Parathyroid adenoma (tissue), 2 donors: ENCODE results near the gene MYLK.

ENCODE experiments used
- H2AFZ ChIP-seq: fragments of 300-600 bp; sonication (generic); one replicate; pipeline ENCODE4 v1.7.0; 2017; ENCODE audit warnings: antibody characterized with exemption, mild to moderate bottlenecking
- H3K27ac ChIP-seq: fragments of 300-600 bp; sonication (generic); one replicate; pipeline ENCODE4 v1.7.0; 2017
- H3K27me3 ChIP-seq: fragments of 300-600 bp; sonication (generic); one replicate; pipeline ENCODE4 v1.7.0; 2017; ENCODE audit warnings: low read length; ENCODE audit not compliant: control insufficient read depth, insufficient read depth
- H3K36me3 ChIP-seq: fragments of 300-600 bp; sonication (generic); one replicate; pipeline ENCODE4 v1.7.0; 2017; ENCODE audit warnings: low read length; ENCODE audit not compliant: control insufficient read depth, insufficient read depth
- H3K4me1 ChIP-seq: fragments of 300-600 bp; sonication (generic); one replicate; pipeline ENCODE4 v1.7.0; 2017; ENCODE audit warnings: control low read depth
- H3K4me2 ChIP-seq: fragments of 300-600 bp; sonication (generic); one replicate; pipeline ENCODE4 v1.7.0; 2017; ENCODE audit warnings: low read length
- H3K4me3 ChIP-seq: fragments of 300-600 bp; sonication (generic); one replicate; pipeline ENCODE4 v1.7.0; 2017; ENCODE audit warnings: low read depth, low read length
- H3K79me2 ChIP-seq: fragments of 300-600 bp; sonication (generic); one replicate; pipeline ENCODE4 v1.7.0; 2017; ENCODE audit warnings: control low read depth
- H3K9ac ChIP-seq: fragments of 300-600 bp; sonication (generic); one replicate; pipeline ENCODE4 v1.7.0; 2017; ENCODE audit warnings: mild to moderate bottlenecking
- H3K9me3 ChIP-seq: fragments of 300-600 bp; sonication (generic); one replicate; pipeline ENCODE4 v1.7.0; 2017; ENCODE audit warnings: low read length; ENCODE audit not compliant: control insufficient read depth
- TF ChIP-seq, protein P1 (sequence below): fragments of 300-600 bp; sonication (generic); IDR thresholded peaks from one replicate; pipeline ENCODE4 v1.7.0; 2017; ENCODE audit warnings: antibody characterized with exemption, mild to moderate bottlenecking
- donor health status: primary hyperparathyroidism.

Gene MYLK

DNA sequence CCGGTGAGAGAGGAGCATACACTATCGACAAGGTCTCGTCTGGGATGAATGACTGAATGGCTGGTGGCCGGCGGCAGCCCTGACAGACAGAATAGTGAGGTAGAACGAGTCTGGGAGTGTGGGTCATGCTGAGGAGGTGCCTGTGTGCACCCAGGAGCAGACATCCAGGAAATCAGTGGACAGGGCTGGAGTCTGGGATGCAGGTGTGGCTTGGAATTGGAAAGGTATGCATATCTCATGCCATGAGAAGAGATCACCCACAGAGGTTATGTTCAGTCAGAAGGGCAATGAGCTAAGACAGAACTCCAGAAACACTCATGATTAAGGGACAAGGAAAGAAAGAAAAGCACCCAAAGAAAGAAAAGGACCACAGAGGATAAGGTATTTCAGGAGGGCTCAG lies 320.1 kb downstream of the MYLK start:
- no peak overlapping the region for H3K9ac ChIP-seq

DNA sequence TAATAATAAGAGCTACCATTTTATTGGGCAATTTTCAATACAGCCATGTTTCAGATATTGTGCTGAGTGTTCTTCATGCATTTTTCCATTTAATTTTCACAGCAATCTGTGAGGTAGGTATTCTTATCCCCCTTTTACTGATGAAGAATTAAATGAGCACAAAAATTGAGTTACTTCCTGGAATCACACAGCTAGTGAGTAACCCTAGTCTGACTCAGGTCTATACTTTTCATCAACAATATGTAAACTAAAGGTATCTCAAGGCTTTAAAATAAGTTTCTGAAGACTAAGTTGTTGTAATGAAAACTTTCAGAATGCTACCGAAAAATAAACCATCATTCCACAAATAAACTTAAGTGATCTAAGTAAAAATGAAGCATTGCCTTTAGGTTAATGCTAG lies 321.6 kb downstream of the MYLK start:
- Histone ChIP-seq H3K4me3 (no peak overlapping the region), H3K27ac (no peak overlapping the region), H3K36me3 (no peaks in the 10 kb centered on the region), H3K9me3 (no peaks in the 10 kb centered on the region), H3K9ac (no peak overlapping the region), H3K79me2 (no peaks in the 10 kb centered on the region), H2AFZ (no peak overlapping the region), H3K27me3 (no peaks in the 10 kb centered on the region), H3K4me2 (no peak overlapping the region), H3K4me1 (no peaks in the 10 kb centered on the region)
- TF ChIP-seq, protein P1, sequence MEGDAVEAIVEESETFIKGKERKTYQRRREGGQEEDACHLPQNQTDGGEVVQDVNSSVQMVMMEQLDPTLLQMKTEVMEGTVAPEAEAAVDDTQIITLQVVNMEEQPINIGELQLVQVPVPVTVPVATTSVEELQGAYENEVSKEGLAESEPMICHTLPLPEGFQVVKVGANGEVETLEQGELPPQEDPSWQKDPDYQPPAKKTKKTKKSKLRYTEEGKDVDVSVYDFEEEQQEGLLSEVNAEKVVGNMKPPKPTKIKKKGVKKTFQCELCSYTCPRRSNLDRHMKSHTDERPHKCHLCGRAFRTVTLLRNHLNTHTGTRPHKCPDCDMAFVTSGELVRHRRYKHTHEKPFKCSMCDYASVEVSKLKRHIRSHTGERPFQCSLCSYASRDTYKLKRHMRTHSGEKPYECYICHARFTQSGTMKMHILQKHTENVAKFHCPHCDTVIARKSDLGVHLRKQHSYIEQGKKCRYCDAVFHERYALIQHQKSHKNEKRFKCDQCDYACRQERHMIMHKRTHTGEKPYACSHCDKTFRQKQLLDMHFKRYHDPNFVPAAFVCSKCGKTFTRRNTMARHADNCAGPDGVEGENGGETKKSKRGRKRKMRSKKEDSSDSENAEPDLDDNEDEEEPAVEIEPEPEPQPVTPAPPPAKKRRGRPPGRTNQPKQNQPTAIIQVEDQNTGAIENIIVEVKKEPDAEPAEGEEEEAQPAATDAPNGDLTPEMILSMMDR = no peak

More for the DNA sequence above, 320.1 kb downstream of the MYLK start:
- Histone ChIP-seq H3K4me3 (no peak overlapping the region), H3K4me2 (no peak overlapping the region), H2AFZ (no peak overlapping the region), H3K9me3 (no peaks in the 10 kb centered on the region), H3K4me1 (no peaks in the 10 kb centered on the region), H3K79me2 (no peaks in the 10 kb centered on the region), H3K36me3 (no peaks in the 10 kb centered on the region), H3K27me3 (no peaks in the 10 kb centered on the region), H3K27ac (no peak overlapping the region)
- TF ChIP-seq, protein P1 = no peak

DNA sequence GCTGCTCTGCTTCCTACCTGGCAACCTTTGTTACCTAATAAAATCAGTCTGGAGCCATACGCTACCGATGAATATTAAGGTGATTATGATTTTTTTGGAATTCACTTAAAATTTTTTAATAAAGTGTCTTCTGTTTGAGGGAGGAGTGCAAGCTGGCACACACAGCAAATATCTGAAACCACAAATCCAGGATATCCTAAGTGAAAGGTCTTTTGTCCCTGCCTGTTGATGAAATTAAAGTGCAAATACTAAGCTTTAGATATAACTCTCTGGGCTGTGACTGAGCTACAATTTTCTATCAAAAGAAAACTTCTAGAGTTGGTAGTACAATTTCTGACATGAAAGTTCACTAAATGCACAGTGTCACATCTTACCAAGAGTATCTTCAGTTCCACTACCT lies 322.9 kb downstream of the MYLK start:
- H3K4me3 ChIP-seq = no peak overlapping the region
- no peaks in the 10 kb centered on the region for H3K36me3 ChIP-seq
- no peak overlapping the region for H3K27ac ChIP-seq
- H3K27me3 ChIP-seq = no peaks in the 10 kb centered on the region
- no peaks in the 10 kb centered on the region for H3K4me1 ChIP-seq
- H3K9ac ChIP-seq = no peak overlapping the region
- TF ChIP-seq, protein P1 = no peak
- H2AFZ ChIP-seq = no peak overlapping the region
- no peaks in the 10 kb centered on the region for H3K79me2 ChIP-seq
- H3K4me2 ChIP-seq = no peak overlapping the region
- H3K9me3 ChIP-seq = no peaks in the 10 kb centered on the region
